HepG2 (cell line): ENCODE results near the gene PSMD9. TPM values are rescaled to one million over a fixed set of nuclear protein-coding genes. Genes with fewer than 3 reads are reported as not detected.

ENCODE experiments used
- CC2D1A ChIP-seq: sonication (generic); formaldehyde crosslinking; IDR thresholded peaks from 2 replicates; pipeline ENCODE4 v1.8.1; 2023; ENCODE audit warnings: mild to moderate bottlenecking, missing genetic modification reagents
- HNRNPK ChIP-seq: fragments of 200-400 bp; formaldehyde crosslinking; IDR thresholded peaks from 2 replicates; pipeline ENCODE4 v1.6.1; 2018; ENCODE audit warnings: low read length, low read depth, moderate library complexity, mild to moderate bottlenecking; ENCODE audit not compliant: poor library complexity, severe bottlenecking
- REPIN1 ChIP-seq: sonication (generic); formaldehyde crosslinking; IDR thresholded peaks from 2 replicates; pipeline ENCODE4 v1.8.0; 2022; ENCODE audit warnings: missing genetic modification reagents, low read depth, mild to moderate bottlenecking, borderline replicate concordance
- TCF7 ChIP-seq: sonication (generic); IDR thresholded peaks from 2 replicates; pipeline ENCODE4 v1.6.1; 2016; ENCODE audit warnings: antibody characterized with exemption, low read depth
- TFDP2 ChIP-seq: sonication (generic); formaldehyde crosslinking; IDR thresholded peaks from 2 replicates; pipeline ENCODE4 v1.4.0; 2020; ENCODE audit warnings: missing genetic modification reagents
- UBTF ChIP-seq: sonication (generic); formaldehyde crosslinking; IDR thresholded peaks from 2 replicates; pipeline ENCODE4 v1.4.0; 2020; ENCODE audit warnings: mild to moderate bottlenecking, missing genetic modification reagents
- ZBTB39 ChIP-seq: sonication (generic); formaldehyde crosslinking; IDR thresholded peaks from 2 replicates; pipeline ENCODE4 v1.5.0; 2020; ENCODE audit warnings: missing genetic modification reagents
- ZFP1 ChIP-seq: IDR thresholded peaks from 2 replicates; pipeline ENCODE4 v1.6.1; 2016
- ZKSCAN1 ChIP-seq: fragments of 150-350 bp; IDR thresholded peaks from 2 replicates; pipeline ENCODE4 v1.6.1; 2014; ENCODE audit warnings: low read length
- ZNF121 ChIP-seq: sonication (generic); formaldehyde crosslinking; IDR thresholded peaks from 2 replicates; pipeline ENCODE4 v1.5.0; 2020; ENCODE audit warnings: mild to moderate bottlenecking, missing genetic modification reagents
- ZNF280B ChIP-seq: sonication (generic); formaldehyde crosslinking; IDR thresholded peaks from 2 replicates; pipeline ENCODE4 v1.5.0; 2020; ENCODE audit warnings: missing genetic modification reagents, mild to moderate bottlenecking, borderline replicate concordance
- ZNF383 ChIP-seq: sonication (generic); formaldehyde crosslinking; IDR thresholded peaks from 2 replicates; pipeline ENCODE4 v1.4.0; 2020; ENCODE audit warnings: missing genetic modification reagents, mild to moderate bottlenecking, borderline replicate concordance
- ZNF441 ChIP-seq: sonication (generic); formaldehyde crosslinking; IDR thresholded peaks from 2 replicates; pipeline ENCODE4 v1.7.0; 2021; ENCODE audit warnings: missing genetic modification reagents, borderline replicate concordance
- ZNF597 ChIP-seq: sonication (generic); formaldehyde crosslinking; IDR thresholded peaks from 2 replicates; pipeline ENCODE4 v1.5.0; 2020; ENCODE audit warnings: missing genetic modification reagents
- ZNF709 ChIP-seq: sonication (generic); formaldehyde crosslinking; IDR thresholded peaks from 2 replicates; pipeline ENCODE4 v1.5.0; 2020; ENCODE audit warnings: mild to moderate bottlenecking, missing genetic modification reagents
- ZNF816 ChIP-seq: sonication (generic); formaldehyde crosslinking; IDR thresholded peaks from 2 replicates; pipeline ENCODE4 v1.8.0; 2022; ENCODE audit warnings: missing genetic modification reagents, mild to moderate bottlenecking, borderline replicate concordance
- ZSCAN30 ChIP-seq: sonication (generic); formaldehyde crosslinking; IDR thresholded peaks from 2 replicates; pipeline ENCODE4 v1.5.0; 2020; ENCODE audit warnings: mild to moderate bottlenecking, missing genetic modification reagents
- polyA plus RNA-seq, 8 experiments: library from polyadenylated mRNA; depleted of rRNA in 3 of 8; stranded (reverse) in 7 of 8; unstranded in 1 of 8; fragments of >200 nt; fragmentation: Illumina TruSeq in 4 of 8; extraction: Trizol in 4 of 8; gene quantifications; 2 replicates each; pipeline versions ENCODE4 v1.2.1 to v1.2.3, GENCODE V29; 2011 to 2016; ENCODE audit warnings: low read depth in 4 of 8, missing spikeins in 1 of 8, mixed read lengths in 1 of 8; ENCODE audit not compliant: insufficient read depth in 1 of 8
- total RNA-seq, 5 experiments: library from RNA; depleted of rRNA; stranded (reverse); fragments of >200 nt; fragmentation: Illumina TruSeq; extraction: Trizol; gene quantifications; 2 replicates each; pipeline ENCODE4 v1.2.3, GENCODE V29; 2016; ENCODE audit warnings: low read depth in 1 of 5

Gene PSMD9
- total and polyA plus RNA-seq, 2 of the 13 experiments (the other 11 are each of a cell fraction or from before 2014, with no cell fraction given), result 41.4 to 61.1 TPM

- TF ChIP-seq ZNF280B (CRISPR knock-in tag) (no peak; the same call in 1 of the 2 replicates), ZBTB39 (CRISPR knock-in tag) (no peak; the same call in 1 of the 2 replicates), ZNF383 (CRISPR knock-in tag) (peak; percentile 47; the same call in 1 of the 2 replicates), TFDP2 (CRISPR knock-in tag) (no peak; the same call in 1 of the 2 replicates), ZFP1 (CRISPR knock-in tag) (no peak), UBTF (CRISPR knock-in tag) (peak; percentile 69), ZNF816 (no peak; the same call in 1 of the 2 replicates), ZNF441 (no peak), ZNF597 (CRISPR knock-in tag) (no peak), ZKSCAN1 (no peak), REPIN1 (peak; percentile 46; the same call in 1 of the 2 replicates), TCF7 (peak; percentile 61; the same call in 1 of the 2 replicates), ZNF121 (CRISPR knock-in tag) (no peak), CC2D1A (CRISPR knock-in tag) (no peak), ZSCAN30 (CRISPR knock-in tag) (no peak), HNRNPK (no peak), ZNF709 (CRISPR knock-in tag) (no peak)
Observed at GRCh38 chr12:121857322-121858246, 31.0 kb upstream of the PSMD9 start (continued).
